Left lobe of liver (tissue), 2 donors: ENCODE data around the gene BTBD9. TPM values are rescaled to one million over a fixed set of nuclear protein-coding genes. Genes with fewer than 3 reads are reported as not detected.
A peak's percentile ranks its signal among the peaks of the same experiment; 100 is the strongest.

Source experiments
- ATAC-seq: fragments of 200-7000 bp; cut with Tn5 transposase; one replicate; pipeline ENCODE4 v1.9.1; 2020; ENCODE audit warnings: mild to moderate bottlenecking, moderate library complexity
- DNase-seq: peaks from one replicate; pipeline ENCODE4 v3.0.0-alpha.2; 2020; ENCODE audit warnings: low spot score
- total RNA-seq: library from RNA; stranded (reverse); gene quantifications from one replicate; pipeline ENCODE4 v1.2.1, GENCODE V29; 2021
- donor health status: DM: no; HTN: no; CAD: no; lungs with moderate emphysema.
- donor health status: DM: no; HTN: yes; CAD: no.

BTBD9 gene
- total RNA-seq, 1 donor from 2014 or later: 4.7 TPM

GRCh38 chr6:38169221-38169976 lies 470.3 kb downstream of the BTBD9 start:
- ATAC-seq: no peak
- no peak for DNase-seq

DNA sequence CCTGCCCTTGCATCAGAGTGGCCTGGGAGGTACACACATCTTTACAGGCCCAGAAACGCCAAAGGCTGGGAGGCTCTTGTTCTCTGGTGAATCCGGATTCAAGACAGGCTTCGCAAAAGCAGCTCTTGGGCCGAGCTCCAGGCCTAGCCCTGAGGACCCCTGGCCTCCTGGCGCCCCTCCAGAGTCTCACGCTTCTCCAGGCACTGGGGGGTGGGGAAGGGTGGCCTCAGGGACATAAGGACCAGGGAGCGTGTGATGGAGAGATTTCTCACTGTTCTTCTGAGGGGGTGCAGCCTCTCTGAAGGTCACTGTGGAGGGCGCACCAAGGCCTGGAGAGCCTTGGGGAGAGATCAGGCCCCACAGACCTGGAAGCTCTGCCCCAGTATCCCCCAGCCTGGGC lies 471.0 kb downstream of the BTBD9 start:
- no peak for DNase-seq

DNA sequence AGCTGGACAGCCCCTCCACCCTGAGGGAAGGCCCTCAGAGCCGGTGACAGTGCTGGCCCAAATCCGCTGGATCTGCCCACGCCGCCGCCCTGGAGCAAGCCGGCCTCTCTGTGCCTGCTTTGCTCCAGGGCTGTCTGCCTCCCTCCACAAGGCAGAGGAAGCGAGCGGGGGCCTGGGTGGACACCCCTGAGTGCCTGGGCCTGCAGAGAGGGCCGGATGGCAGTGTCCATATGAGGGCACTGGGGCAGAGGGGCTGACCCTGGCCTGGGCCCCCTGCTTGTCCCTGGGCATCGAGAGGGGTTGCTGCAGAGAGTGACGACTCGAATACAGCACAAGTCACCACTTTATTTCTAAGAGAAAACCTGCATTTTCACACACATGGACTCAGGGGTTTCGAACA lies 471.6 kb downstream of the BTBD9 start:
- ATAC-seq (no peak), DNase-seq (no peak)

More for the DNA sequence above, 471.0 kb downstream of the BTBD9 start:
- ATAC-seq: no peak

DNA sequence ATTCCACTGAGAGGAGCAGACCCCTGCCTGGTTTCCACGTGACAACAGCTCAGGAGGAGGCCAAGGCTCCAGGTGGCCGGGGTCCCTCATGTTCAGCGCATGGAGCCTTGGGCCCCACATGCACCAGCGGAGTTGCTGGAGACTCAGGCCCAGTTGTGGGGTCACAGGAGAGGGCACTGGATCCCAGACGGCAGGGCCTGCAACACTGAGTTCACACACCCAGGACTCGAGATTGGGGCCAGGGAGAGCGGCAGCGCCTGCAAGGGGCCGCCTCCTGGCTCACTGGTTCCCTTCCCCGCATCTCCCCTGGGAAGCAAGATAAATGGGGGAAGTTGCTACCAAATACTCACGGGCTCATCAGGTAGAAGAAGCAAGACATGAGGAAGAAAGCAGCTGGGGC lies 472.1 kb downstream of the BTBD9 start:
- no peak for DNase-seq
- ATAC-seq: no peak

DNA sequence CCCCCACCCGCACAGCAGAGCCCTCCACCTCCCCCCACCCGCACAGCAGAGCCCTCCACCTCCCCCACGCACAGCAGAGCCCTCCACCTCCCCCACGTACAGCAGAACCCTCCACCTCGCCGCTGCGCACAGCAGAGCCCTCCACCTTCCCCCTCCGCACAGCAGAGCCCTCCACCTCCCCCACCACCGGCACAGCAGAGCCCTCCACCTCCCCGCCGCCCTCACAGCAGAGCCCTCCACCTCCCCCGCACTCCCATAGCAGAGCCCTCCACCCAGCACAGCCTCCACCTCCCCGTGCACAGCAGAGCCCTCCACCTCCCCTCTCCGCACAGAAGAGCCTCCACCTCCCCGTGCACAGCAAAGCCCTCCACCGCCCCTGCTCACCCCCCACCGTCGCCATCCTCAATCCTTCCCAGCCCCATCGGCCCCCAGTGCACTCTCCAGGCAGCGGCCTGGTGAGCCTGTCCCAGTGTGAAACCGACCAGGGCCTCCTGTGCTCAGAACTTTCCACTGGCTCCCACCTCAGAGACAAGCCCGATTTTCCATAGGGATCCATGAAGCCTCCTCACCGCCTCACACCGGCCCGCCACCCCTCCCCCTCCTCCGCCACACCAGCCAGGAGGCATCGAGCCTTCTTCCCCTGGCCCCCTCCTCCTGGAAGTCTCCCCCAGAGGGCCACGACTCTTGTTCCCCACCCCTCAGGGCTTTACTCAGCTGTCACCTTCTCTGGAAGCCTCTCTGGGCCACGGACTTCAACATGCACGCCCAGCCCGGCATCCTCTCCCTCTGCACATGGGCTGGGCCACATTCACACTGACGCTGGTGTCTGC lies 473.1 kb downstream of the BTBD9 start:
- ATAC-seq: no peak
- DNase-seq: no peak

GRCh38 chr6:38164671-38165108 lies 475.0 kb downstream of the BTBD9 start:
- DNase-seq: no peak
- ATAC-seq: no peak

GRCh38 chr6:38164131-38164481 lies 475.6 kb downstream of the BTBD9 start:
- DNase-seq (peak; percentile 77), ATAC-seq (peak; percentile 63)

DNA sequence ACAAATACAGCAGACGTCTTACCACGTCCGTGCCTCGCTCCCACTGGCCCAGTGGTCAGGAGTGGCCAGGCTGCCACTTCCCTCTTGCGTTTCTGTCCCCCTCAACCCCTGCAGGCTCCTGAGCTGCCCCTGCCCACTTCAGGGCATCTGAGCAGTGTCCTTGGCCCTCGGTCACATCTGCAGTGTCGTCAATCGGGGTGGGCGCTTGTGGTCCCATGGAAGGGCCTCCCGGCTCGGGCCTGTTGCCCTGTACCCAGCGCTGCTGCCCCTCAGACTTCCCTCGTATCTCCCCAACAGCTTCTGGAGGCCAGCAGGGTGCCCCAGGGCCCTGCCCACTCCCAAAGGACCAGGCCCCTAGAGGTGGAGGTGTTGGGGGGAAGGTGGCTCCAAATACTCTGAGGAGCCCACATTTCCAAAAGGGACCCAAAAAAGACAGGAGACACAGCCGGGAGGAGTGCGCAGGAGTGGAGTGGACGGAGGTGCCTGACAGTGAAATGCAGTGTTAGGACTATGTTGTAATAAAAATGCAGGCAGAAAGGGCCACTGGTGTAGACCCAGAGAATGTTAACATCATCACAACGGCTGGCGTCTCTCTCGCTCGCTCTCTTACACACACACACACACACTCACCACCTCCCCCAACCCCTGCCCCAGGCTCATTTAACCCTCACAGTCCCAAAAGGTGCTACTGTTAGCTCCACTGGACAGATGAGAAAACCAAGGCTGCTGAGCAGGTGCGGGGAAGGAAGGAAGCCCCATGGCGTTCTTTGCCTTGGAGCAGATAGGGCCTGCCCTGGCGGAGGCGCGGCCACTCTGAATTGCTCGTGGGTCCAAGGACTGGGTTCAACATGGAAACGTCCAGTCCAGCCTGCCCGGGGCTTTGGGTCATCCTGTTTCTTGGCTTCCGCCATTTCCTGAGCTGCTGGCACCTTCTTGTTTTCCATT lies 476.3 kb downstream of the BTBD9 start:
- ATAC-seq (peak; percentile 65), DNase-seq (no peak)

- DNase-seq (no peak), ATAC-seq (no peak)
Measured at GRCh38 chr6:38162493-38163185, 477.1 kb downstream of the BTBD9 start.

DNA sequence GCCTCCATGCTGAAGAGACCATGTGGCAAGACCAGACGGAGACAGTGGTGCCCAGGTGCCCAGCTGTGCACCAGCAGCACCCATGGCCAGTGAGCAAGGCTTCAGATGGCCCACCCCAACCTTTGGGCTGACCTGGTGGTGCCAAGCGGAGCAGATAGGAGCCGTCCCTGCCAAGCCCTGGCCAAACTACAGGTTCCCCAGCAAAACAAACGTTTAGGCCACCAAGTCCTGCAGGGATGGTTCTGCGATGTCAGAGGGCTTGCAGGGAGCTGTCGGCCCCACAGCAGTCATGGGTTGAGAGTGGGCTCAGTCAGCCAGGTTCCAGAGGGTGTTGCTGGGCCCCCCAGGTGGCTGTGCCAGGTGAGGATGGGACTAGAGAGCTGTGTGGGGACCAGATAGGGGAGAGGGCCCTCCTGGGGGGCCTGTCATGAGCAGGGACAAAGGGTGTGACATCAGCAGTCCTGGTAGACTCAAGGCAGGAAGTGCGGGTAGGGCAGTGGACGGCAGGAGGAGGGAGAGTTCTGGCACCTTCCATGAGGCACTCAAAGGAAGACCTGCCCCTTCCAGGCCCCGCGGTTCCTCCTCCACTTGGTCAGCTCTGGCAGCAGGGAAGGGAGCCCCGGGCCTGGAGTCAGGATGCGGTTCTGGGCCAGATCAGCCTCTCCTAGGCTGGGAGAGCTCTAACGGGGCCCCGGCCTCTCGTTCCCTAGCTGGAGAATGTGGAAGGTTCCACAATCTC lies 477.8 kb downstream of the BTBD9 start:
- DNase-seq (no peak), ATAC-seq (peak; percentile 39)

DNA sequence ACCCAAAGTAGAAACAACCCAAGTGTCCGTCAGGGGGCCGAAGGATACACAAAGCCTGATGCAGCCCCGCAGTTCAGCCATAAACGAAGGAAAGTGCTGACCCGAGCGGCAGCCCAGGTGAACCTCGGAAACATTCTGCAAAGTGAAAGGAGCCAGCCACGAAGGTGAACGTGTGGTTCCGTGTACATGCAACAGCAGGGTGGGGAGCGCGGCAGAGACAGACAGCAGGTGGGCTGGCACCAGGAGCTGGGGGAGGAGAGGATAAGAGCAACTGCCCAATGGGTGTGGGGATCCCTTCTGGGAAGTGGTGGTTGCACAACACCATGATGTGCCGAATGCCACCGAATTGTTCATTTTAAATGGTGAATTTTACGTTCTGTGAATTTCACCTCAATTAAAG lies 478.4 kb downstream of the BTBD9 start:
- no peak for ATAC-seq
- no peak for DNase-seq

DNA sequence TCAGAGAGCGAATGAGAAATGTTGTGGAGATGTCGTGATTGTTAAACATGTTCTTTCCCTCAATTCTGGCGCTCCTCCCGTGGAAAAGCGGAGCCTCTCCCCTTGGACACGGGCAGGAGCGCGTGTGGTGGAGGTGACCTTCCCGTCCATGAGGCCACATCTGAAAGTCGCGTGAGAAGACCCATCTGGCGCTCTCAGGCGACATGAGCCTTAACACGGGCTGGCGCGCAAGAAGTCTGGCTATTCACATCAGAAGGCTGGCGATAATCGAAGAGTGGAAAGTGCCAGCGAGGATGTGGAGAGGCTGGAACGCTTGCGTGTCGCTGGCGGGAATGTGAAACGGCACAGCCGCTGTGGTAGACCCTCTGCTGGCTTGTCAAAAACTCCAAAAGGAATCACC lies 478.9 kb downstream of the BTBD9 start:
- no peak for DNase-seq

DNA sequence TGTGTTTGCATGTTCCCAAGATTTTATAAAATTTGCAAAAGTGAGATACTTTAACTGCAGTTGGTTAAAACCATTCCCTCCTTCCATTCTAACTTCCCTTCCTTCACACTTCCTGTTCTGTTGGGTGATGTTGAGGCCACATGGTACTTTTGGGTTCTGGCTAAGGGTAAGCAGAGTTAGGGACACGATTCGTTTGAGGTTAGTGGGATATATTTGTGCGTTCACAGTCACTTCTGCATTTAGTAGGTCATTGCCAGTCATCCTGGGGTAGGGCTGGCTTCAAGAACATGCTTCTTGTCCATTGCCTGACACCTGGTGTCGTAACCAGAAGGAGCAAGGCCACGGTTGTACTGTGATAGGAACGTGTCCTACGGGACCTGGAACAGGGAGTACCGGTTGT lies 480.1 kb downstream of the BTBD9 start:
- no peak for ATAC-seq
- DNase-seq: no peak

More for the DNA sequence above, 478.9 kb downstream of the BTBD9 start:
- no peak for ATAC-seq

- ATAC-seq (no peak), DNase-seq (no peak)
Measured at GRCh38 chr6:38158762-38159350, 480.9 kb downstream of the BTBD9 start.

- DNase-seq: no peak
Measured at GRCh38 chr6:38157905-38158304, 481.8 kb downstream of the BTBD9 start.

DNA sequence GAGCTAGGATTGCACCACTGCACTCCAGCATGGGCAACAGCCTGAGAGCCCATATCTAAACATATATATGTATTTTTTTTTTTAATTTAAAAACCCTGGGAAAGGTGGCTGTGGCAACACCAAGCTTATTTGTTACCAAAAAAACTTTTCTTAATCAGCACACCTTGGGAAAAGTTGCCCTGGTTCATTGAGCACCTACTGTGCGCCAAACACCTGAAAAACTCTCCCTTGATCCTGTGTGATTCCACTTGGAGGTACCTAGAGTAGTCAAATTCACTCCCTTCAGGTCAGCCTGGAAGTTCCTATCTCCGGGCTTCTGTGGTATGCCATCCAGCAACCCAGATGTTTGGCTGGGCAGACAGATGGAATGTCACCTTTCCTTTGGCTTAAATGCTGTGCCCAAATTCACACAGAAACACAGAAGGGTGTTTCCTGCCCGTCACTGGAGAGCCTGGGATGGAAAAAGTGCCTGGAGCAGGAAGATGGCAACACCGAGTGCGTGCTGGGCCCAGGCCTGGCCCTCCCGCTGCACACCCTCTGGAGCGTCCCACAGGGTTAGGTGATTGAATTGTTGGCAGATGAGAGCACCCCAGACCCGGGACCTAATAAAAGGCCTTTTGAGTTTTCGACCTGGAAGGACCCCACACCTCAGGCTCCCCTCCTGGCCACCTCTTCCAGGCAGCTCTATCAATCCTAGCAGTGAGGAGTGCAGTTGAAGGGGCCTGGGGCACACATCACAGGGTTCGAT lies 482.7 kb downstream of the BTBD9 start:
- ATAC-seq (no peak), DNase-seq (no peak)

More at GRCh38 chr6:38157905-38158304, 481.8 kb downstream of the BTBD9 start:
- no peak for ATAC-seq

DNA sequence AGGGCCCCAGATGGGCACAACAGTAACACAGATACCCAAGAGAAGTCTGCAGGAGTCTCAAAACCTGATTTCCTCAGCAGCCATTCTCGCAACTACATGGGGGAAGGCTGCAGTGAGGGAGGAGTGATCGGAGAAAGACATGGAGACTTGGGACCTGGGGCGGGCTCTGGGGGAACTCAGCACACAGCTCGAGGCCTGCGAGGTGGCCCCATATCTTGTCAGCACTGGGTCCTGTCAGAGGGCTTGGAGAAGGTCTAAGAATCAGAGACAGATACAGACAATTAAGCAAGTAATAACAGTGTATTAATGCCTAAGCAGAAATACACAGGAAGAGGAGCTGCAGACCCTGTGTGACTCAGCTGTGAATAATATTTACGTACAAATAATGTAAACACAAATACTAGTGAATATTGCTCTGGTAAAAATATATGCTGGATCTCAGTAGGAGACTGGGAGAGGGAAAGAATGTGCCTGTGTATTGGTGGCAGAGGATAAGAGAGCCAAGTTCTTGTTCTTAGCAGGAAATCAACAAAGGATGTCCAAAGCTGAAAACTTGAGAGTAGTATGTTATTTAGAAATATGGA lies 484.0 kb downstream of the BTBD9 start:
- no peak for ATAC-seq
- no peak for DNase-seq

DNA sequence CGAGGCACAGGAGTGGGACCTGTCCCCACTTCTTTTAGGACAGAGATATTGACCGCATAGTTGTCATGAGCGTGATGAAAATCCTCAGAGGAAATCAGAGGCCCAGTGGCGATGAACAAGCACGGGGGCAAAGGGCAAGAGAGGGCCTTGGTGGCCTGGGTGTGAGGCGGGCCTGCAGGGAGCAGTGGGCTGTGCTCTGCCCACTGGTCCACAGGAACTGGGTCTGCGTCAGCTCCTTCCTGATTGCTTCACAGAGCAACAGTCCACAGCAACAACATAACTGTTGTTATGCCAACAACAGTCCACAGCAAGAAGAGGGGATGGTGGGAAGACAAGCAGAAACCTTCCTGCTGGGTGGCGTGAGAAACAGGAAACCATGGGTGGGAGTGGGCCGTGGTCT lies 484.6 kb downstream of the BTBD9 start:
- DNase-seq (no peak), ATAC-seq (peak; percentile 26)
